Transverse colon (tissue), 4 donors: ENCODE results near the gene ARF4.

Source experiments
- CTCF ChIP-seq, 5 experiments: fragments of 200-600 bp in 3 of 5; fragments of 450-650 bp in 2 of 5; sonication (generic) in 3 of 5; IDR thresholded peaks; 1 replicate in 2 of 5; 2 replicates in 3 of 5; pipeline ENCODE4 v1.5.1; 2016 to 2017; ENCODE audit warnings: antibody characterized with exemption in 5 of 5, inconsistent platforms in 3 of 5, mild to moderate bottlenecking in 2 of 5, moderate library complexity in 1 of 5
- EP300 ChIP-seq: sonication (generic); formaldehyde crosslinking; IDR thresholded peaks from one replicate; pipeline ENCODE4 v1.6.1; 2017; ENCODE audit warnings: antibody characterized with exemption, low read depth
- POLR2A ChIP-seq: fragments of 450-650 bp; IDR thresholded peaks from one replicate; pipeline ENCODE4 v1.6.1; 2016; ENCODE audit warnings: antibody characterized with exemption, mild to moderate bottlenecking, moderate library complexity
- POLR2AphosphoS5 ChIP-seq, 3 donors: sonication (generic); formaldehyde crosslinking; IDR thresholded peaks; one replicate each; pipeline ENCODE4 v1.6.1; 2016; ENCODE audit warnings: antibody characterized with exemption in 3 of 3

GRCh38 chr3:57594144-57594543 is 3.0 kb downstream of the ARF4 start:
- TF ChIP-seq CTCF (IDR thresholded peaks at IDR 0.05) (no peak), POLR2AphosphoS5 (IDR thresholded peaks at IDR 0.05) (no peak), POLR2A (no peak), EP300 (no peak)
